WTC11 (cell line): ENCODE measurements around the gene PRDM12. TPM values are rescaled to one million over a fixed set of nuclear protein-coding genes. Genes with fewer than 3 reads are reported as not detected.

Source experiments
- ATAC-seq: fragments of 200-7000 bp; cut with Tn5 transposase; 2 replicates; pipeline ENCODE4 v1.10.0; 2021; ENCODE audit warnings: mild to moderate bottlenecking, moderate library complexity
- CTCF ChIA-PET: fragments of 300-600 bp; sonication (Branson Sonifier 250); formaldehyde crosslinking; loops from one replicate; lab custom pipeline; 2021; ENCODE audit warnings: antibody characterized with exemption; lab: Charles Lee
- POLR2A ChIA-PET: fragments of 350-600 bp; sonication (Branson Sonifier 250); formaldehyde crosslinking; loops from one replicate; lab custom pipeline; 2021; ENCODE audit warnings: antibody characterized with exemption; lab: Charles Lee
- DNase-seq: peaks from one replicate; pipeline ENCODE4 v3.0.0; 2021; ENCODE audit warnings: low spot score
- H3K27ac Mint-ChIP-seq: 2 replicates; pipeline ENCODE4 v1.8.0; 2021; ENCODE audit warnings: mixed read lengths
- H3K27me3 Mint-ChIP-seq: 2 replicates; pipeline ENCODE4 v1.8.0; 2021; ENCODE audit warnings: low read depth, mild to moderate bottlenecking, moderate library complexity, mixed read lengths
- H3K36me3 Mint-ChIP-seq: 2 replicates; pipeline ENCODE4 v1.8.0; 2021; ENCODE audit warnings: mixed read lengths
- H3K4me1 Mint-ChIP-seq: 2 replicates; pipeline ENCODE4 v1.8.0; 2022; ENCODE audit warnings: mixed read lengths
- H3K4me3 Mint-ChIP-seq: 2 replicates; pipeline ENCODE4 v1.8.0; 2021; ENCODE audit warnings: mild to moderate bottlenecking, moderate library complexity, mixed read lengths
- H3K9me3 Mint-ChIP-seq: 2 replicates; pipeline ENCODE4 v1.8.0; 2021; ENCODE audit warnings: mixed read lengths
- ATF3 ChIP-seq: sonication (generic); formaldehyde crosslinking; conservative IDR thresholded peaks from 2 replicates; pipeline ENCODE4 v1.8.1; 2022; ENCODE audit warnings: mild to moderate bottlenecking, missing genetic modification reagents
- FOXJ3 ChIP-seq: sonication (generic); formaldehyde crosslinking; IDR thresholded peaks from 2 replicates; pipeline ENCODE4 v1.9.0; 2021; ENCODE audit warnings: missing genetic modification reagents, mild to moderate bottlenecking, borderline replicate concordance
- IRF1 ChIP-seq: sonication (generic); formaldehyde crosslinking; IDR thresholded peaks from 2 replicates; pipeline ENCODE4 v1.8.0; 2023; ENCODE audit warnings: missing genetic modification reagents
- MXD4 ChIP-seq: fragments of 250-450 bp; sonication (Bioruptor Pico); IDR thresholded peaks from 2 replicates; pipeline ENCODE4 v1.8.0; 2021; ENCODE audit warnings: mild to moderate bottlenecking, moderate library complexity, borderline replicate concordance
- PRDM15 ChIP-seq: sonication (generic); formaldehyde crosslinking; IDR thresholded peaks from 2 replicates; pipeline ENCODE4 v1.8.0; 2022; ENCODE audit warnings: missing genetic modification reagents
- PREB ChIP-seq: sonication (generic); formaldehyde crosslinking; IDR thresholded peaks from 2 replicates; pipeline ENCODE4 v1.8.1; 2022; ENCODE audit warnings: mild to moderate bottlenecking, missing genetic modification reagents, moderate library complexity, borderline replicate concordance
- SMAD4 ChIP-seq: sonication (generic); formaldehyde crosslinking; IDR thresholded peaks from 2 replicates; pipeline ENCODE4 v1.8.0; 2022; ENCODE audit warnings: mild to moderate bottlenecking, missing genetic modification reagents
- TCF7 ChIP-seq: sonication (generic); formaldehyde crosslinking; IDR thresholded peaks from 2 replicates; pipeline ENCODE4 v1.8.0; 2022; ENCODE audit warnings: mild to moderate bottlenecking, low read depth, missing genetic modification reagents, moderate library complexity
- TP53 ChIP-seq: sonication (generic); formaldehyde crosslinking; IDR thresholded peaks from 2 replicates; pipeline ENCODE4 v1.8.1; 2023; ENCODE audit warnings: mild to moderate bottlenecking, missing genetic modification reagents
- ZNF121 ChIP-seq: sonication (generic); formaldehyde crosslinking; IDR thresholded peaks from 2 replicates; pipeline ENCODE4 v1.8.0; 2023; ENCODE audit warnings: missing genetic modification reagents
- ZNF416 ChIP-seq: fragments of 250-450 bp; sonication (Bioruptor Pico); IDR thresholded peaks from 2 replicates; pipeline ENCODE4 v1.9.0; 2021; ENCODE audit warnings: mild to moderate bottlenecking, inconsistent platforms
- total RNA-seq: library from RNA; stranded (reverse); gene quantifications from 3 replicates; pipeline ENCODE4 v1.2.3, GENCODE V29; 2021

The PRDM12 gene
- total RNA-seq, 1 experiment from 2014 or later, result 0.09 TPM

- TF ChIP-seq FOXJ3 (CRISPR knock-in tag), result no peak
These were observed 480 bp upstream of the PRDM12 start (continued) for GRCh38 chr9:130663977-130664250.

- H3K27me3 Mint-ChIP-seq, result peaks cover 98% of the 10 kb centered on the region
- H3K4me3 Mint-ChIP-seq, result peak overlapping the region; percentile 65
- no peak for DNase-seq
- ChIA-PET POLR2A (no interaction called here), CTCF (interaction anchor here (0.6 to 5.2 kb wide), 11 partner anchors 12 to 302 kb away, joined by 3 to 24 read pairs (median 4); partner anchors contain the start of gene EXOSC2)
- H3K9me3 Mint-ChIP-seq, result no peaks in the 10 kb centered on the region
- ATAC-seq, result no peak
- no peak for TF ChIP-seq ZNF121
- no peak for TF ChIP-seq TP53 (CRISPR knock-in tag)
- no peak for TF ChIP-seq TCF7 (CRISPR knock-in tag)
- no peak for TF ChIP-seq SMAD4 (CRISPR knock-in tag)
- TF ChIP-seq ZNF416, result no peak
- TF ChIP-seq, all 79 proteins: peak for 0
- Mint-ChIP-seq H3K4me1 (peaks cover 27% of the 10 kb centered on the region), H3K27ac (no peak overlapping the region), H3K36me3 (peaks cover 3% of the 10 kb centered on the region; the same call in 1 of the 2 replicates)
These were observed 636 bp downstream of the PRDM12 start for GRCh38 chr9:130665029-130665430.

- DNase-seq, result peak; percentile 64
- Mint-ChIP-seq H3K4me1 (peaks cover 27% of the 10 kb centered on the region), H3K27me3 (peaks cover 98% of the 10 kb centered on the region)
- TF ChIP-seq PREB (CRISPR knock-in tag) (no peak), MXD4 (CRISPR knock-in tag) (no peak), IRF1 (no peak), PRDM15 (CRISPR knock-in tag) (peak; percentile 46; the same call in 1 of the 2 replicates), ATF3 (CRISPR knock-in tag) (no peak), SMAD4 (CRISPR knock-in tag) (no peak)
- TF ChIP-seq, all 79 proteins: peak for 1
- Mint-ChIP-seq H3K9me3 (no peaks in the 10 kb centered on the region), H3K36me3 (peaks cover 3% of the 10 kb centered on the region; the same call in 1 of the 2 replicates), H3K4me3 (peak overlapping the region; percentile 65), H3K27ac (no peak overlapping the region)
- ChIA-PET CTCF (interaction anchor here (0.6 to 5.2 kb wide), 11 partner anchors 8 to 303 kb away, joined by 3 to 24 read pairs (median 4); partner anchors contain the start of gene EXOSC2), POLR2A (no interaction called here)
- peak; percentile 1; the same call in 1 of the 2 replicates for ATAC-seq
These were observed 1.3 kb downstream of the PRDM12 start for GRCh38 chr9:130665431-130666392.
